H9 (cell line): ENCODE data around the gene USP5. TPM values are rescaled to one million over a fixed set of nuclear protein-coding genes. Genes with fewer than 3 reads are reported as not detected.
"Not testable (repeated sequence)": the region's sequence is repeated elsewhere in the genome, so short reads cannot be mapped to it uniquely, and the experiment has no call there.

Experiments
- DNase-seq: peaks from one replicate; pipeline ENCODE4 v3.0.0-alpha.2; 2017
- H2AFZ ChIP-seq: one replicate; pipeline ENCODE4 v1.6.1; 2013; ENCODE audit warnings: mild to moderate bottlenecking, low read length, control low read depth, moderate library complexity
- H2AK5ac ChIP-seq: 2 replicates; pipeline ENCODE4 v1.6.1; 2013; ENCODE audit warnings: low read length, control low read depth, mixed read lengths; ENCODE audit not compliant: insufficient read length
- H2BK120ac ChIP-seq: one replicate; pipeline ENCODE4 v1.6.1; 2013; ENCODE audit warnings: low read depth, mild to moderate bottlenecking, low read length, control low read depth, inconsistent platforms; ENCODE audit not compliant: poor library complexity, severe bottlenecking
- H2BK12ac ChIP-seq: 2 replicates; pipeline ENCODE4 v1.6.1; 2013; ENCODE audit warnings: low read length, control low read depth, mixed read lengths, low read depth; ENCODE audit not compliant: insufficient read length
- H2BK15ac ChIP-seq: 2 replicates; pipeline ENCODE4 v1.6.1; 2013; ENCODE audit warnings: low read depth, low read length, control low read depth
- H2BK20ac ChIP-seq: one replicate; pipeline ENCODE4 v1.6.1; 2013; ENCODE audit warnings: low read depth, mild to moderate bottlenecking, low read length, control low read depth, inconsistent platforms; ENCODE audit not compliant: poor library complexity, severe bottlenecking
- H2BK5ac ChIP-seq: 2 replicates; pipeline ENCODE4 v1.6.1; 2013; ENCODE audit warnings: low read length, control low read depth, mixed read lengths; ENCODE audit not compliant: insufficient read length
- H3K14ac ChIP-seq: 2 replicates; pipeline ENCODE4 v1.6.1; 2013; ENCODE audit warnings: low read length, control low read depth; ENCODE audit not compliant: insufficient read depth
- H3K18ac ChIP-seq: 2 replicates; pipeline ENCODE4 v1.6.1; 2013; ENCODE audit warnings: low read depth, mild to moderate bottlenecking, mixed read lengths, low read length, control low read depth; ENCODE audit not compliant: insufficient read length
- H3K23ac ChIP-seq: 2 replicates; pipeline ENCODE4 v1.6.1; 2013; ENCODE audit warnings: low read length, control low read depth, mixed read lengths, low read depth; ENCODE audit not compliant: insufficient read length
- H3K23me2 ChIP-seq: 2 replicates; pipeline ENCODE4 v1.6.1; 2013; ENCODE audit warnings: low read depth, mild to moderate bottlenecking, mixed read lengths, low read length, control low read depth; ENCODE audit not compliant: insufficient read length, poor library complexity, severe bottlenecking
- H3K27ac ChIP-seq: 2 replicates; pipeline ENCODE4 v1.5.1; 2013; ENCODE audit warnings: low read length, control low read depth, mixed read lengths, low read depth; ENCODE audit not compliant: insufficient read length
- H3K27me3 ChIP-seq: 2 replicates; pipeline ENCODE4 v1.6.1; 2013; ENCODE audit warnings: low read length, control low read depth, inconsistent platforms; ENCODE audit not compliant: insufficient read depth
- H3K4ac ChIP-seq: 2 replicates; pipeline ENCODE4 v1.6.1; 2013; ENCODE audit warnings: low read depth, mild to moderate bottlenecking, control low read depth, inconsistent platforms, low read length, moderate library complexity
- H3K4me1 ChIP-seq: 2 replicates; pipeline ENCODE4 v1.6.1; 2013; ENCODE audit warnings: low read length, control low read depth, inconsistent platforms; ENCODE audit not compliant: insufficient read depth
- H3K4me2 ChIP-seq: 2 replicates; pipeline ENCODE4 v1.6.1; 2013; ENCODE audit warnings: low read length, control low read depth, mixed read lengths; ENCODE audit not compliant: insufficient read length, insufficient read depth
- H3K56ac ChIP-seq: 2 replicates; pipeline ENCODE4 v1.6.1; 2013; ENCODE audit warnings: low read depth, mild to moderate bottlenecking, mixed read lengths, low read length, control low read depth; ENCODE audit not compliant: insufficient read length
- H3K79me1 ChIP-seq: 2 replicates; pipeline ENCODE4 v1.6.1; 2013; ENCODE audit warnings: low read depth, mild to moderate bottlenecking, moderate library complexity, low read length, control low read depth, inconsistent platforms; ENCODE audit not compliant: insufficient read depth, poor library complexity, severe bottlenecking
- H3K79me2 ChIP-seq: 2 replicates; pipeline ENCODE4 v1.6.1; 2013; ENCODE audit warnings: low read length, control low read depth, inconsistent platforms; ENCODE audit not compliant: insufficient read depth
- H3K9ac ChIP-seq: 2 replicates; pipeline ENCODE4 v1.6.1; 2013; ENCODE audit warnings: low read length, control low read depth, mixed read lengths; ENCODE audit not compliant: insufficient read length; ENCODE audit errors: extremely low read depth
- H3K9me3 ChIP-seq: one replicate; pipeline ENCODE4 v1.6.1; 2013; ENCODE audit warnings: low read depth, low read length, inconsistent platforms; ENCODE audit not compliant: control insufficient read depth
- H3T11ph ChIP-seq: one replicate; pipeline ENCODE4 v1.6.1; 2013; ENCODE audit warnings: mild to moderate bottlenecking, low read length, control low read depth, inconsistent platforms
- H4K20me1 ChIP-seq: one replicate; pipeline ENCODE4 v1.6.1; 2013; ENCODE audit not compliant: control insufficient read depth, insufficient read length, insufficient read depth
- H4K5ac ChIP-seq: 2 replicates; pipeline ENCODE4 v1.6.1; 2013; ENCODE audit warnings: low read depth, mild to moderate bottlenecking, mixed read lengths, low read length, control low read depth; ENCODE audit not compliant: insufficient read length
- H4K8ac ChIP-seq: replicated peaks from 2 replicates; pipeline ENCODE4 v1.6.1; 2013; ENCODE audit warnings: low read length, control low read depth, mixed read lengths, low read depth; ENCODE audit not compliant: insufficient read length
- H4K91ac ChIP-seq: 2 replicates; pipeline ENCODE4 v1.6.1; 2013; ENCODE audit warnings: low read depth, mild to moderate bottlenecking, moderate library complexity, mixed read lengths, low read length, control low read depth; ENCODE audit not compliant: insufficient read length
- H3K27ac Mint-ChIP-seq, 3 experiments: 2 replicates in 2 of 3; 3 replicates in 1 of 3; pipeline ENCODE4 v1.8.0; 2020 to 2021; ENCODE audit warnings: mixed read lengths in 3 of 3, mild to moderate bottlenecking in 1 of 3, moderate library complexity in 1 of 3
- H3K27me3 Mint-ChIP-seq: 2 replicates; pipeline ENCODE4 v1.8.0; 2021; ENCODE audit warnings: low read depth, mild to moderate bottlenecking, moderate library complexity, mixed read lengths
- H3K36me3 Mint-ChIP-seq, 3 experiments: 2 replicates in 2 of 3; 3 replicates in 1 of 3; pipeline ENCODE4 v1.8.0; 2020 to 2021; ENCODE audit warnings: low read depth in 3 of 3, mixed read lengths in 3 of 3; ENCODE audit not compliant: insufficient read depth in 1 of 3
- H3K4me1 Mint-ChIP-seq, 2 experiments: 2 replicates each; pipeline ENCODE4 v1.8.0; 2020; ENCODE audit warnings: mixed read lengths in 2 of 2
- H3K4me3 Mint-ChIP-seq, 2 experiments: 2 replicates in 1 of 2; 3 replicates in 1 of 2; pipeline ENCODE4 v1.8.0; 2020 to 2021; ENCODE audit warnings: mild to moderate bottlenecking in 2 of 2, mixed read lengths in 2 of 2, moderate library complexity in 1 of 2
- H3K9me3 Mint-ChIP-seq, 2 experiments: 2 replicates in 1 of 2; 3 replicates in 1 of 2; pipeline ENCODE4 v1.8.0; 2020; ENCODE audit warnings: mild to moderate bottlenecking in 2 of 2, mixed read lengths in 2 of 2, moderate library complexity in 1 of 2
- CTCF ChIP-seq: fragments of 200-600 bp; sonication (generic); conservative IDR thresholded peaks from 3 replicates; pipeline ENCODE4 v1.8.0; 2021; ENCODE audit warnings: antibody characterized with exemption, mild to moderate bottlenecking
- WGBS: extraction: QIAGEN DNeasy Blood & Tissue Kit; methylation state at CpG from one replicate; pipeline ENCODE4 v1.1.7; 2013; ENCODE audit warnings: missing lambda C conversion rate, low lambda C conversion rate, mixed read lengths; ENCODE audit not compliant: insufficient read length; ENCODE audit errors: extremely low coverage; 5-methylcytosine and 5-hydroxymethylcytosine counted together
- total RNA-seq: library from RNA; stranded (reverse); gene quantifications from 2 replicates; pipeline ENCODE4 v1.2.1, GENCODE V29; 2021

USP5 gene
- total RNA-seq, 1 experiment from 2014 or later, result 143 TPM

- Histone ChIP-seq H3K4me1 (peaks cover 2% of the 10 kb centered on the region; the same call in 1 of the 2 replicates), H4K8ac (no peak overlapping the region), H2AK5ac (no peak overlapping the region), H4K5ac (no peak overlapping the region), H2BK12ac (no peak overlapping the region), H3K4me2 (no peak overlapping the region), H3K27me3 (no peaks in the 10 kb centered on the region), H3K4ac (no peak overlapping the region), H3K23ac (no peak overlapping the region), H2BK15ac (no peak overlapping the region), H3K23me2 (no peaks in the 10 kb centered on the region), H3K79me1 (no peaks in the 10 kb centered on the region), H3K79me2 (no peaks in the 10 kb centered on the region), H4K20me1 (no peaks in the 10 kb centered on the region), H4K91ac (no peak overlapping the region), H3K9me3 (no peaks in the 10 kb centered on the region), H3K56ac (no peak overlapping the region), H3K18ac (no peak overlapping the region), H3K27ac (no peak overlapping the region), H2BK120ac (no peak overlapping the region), H3T11ph (no peak overlapping the region), H3K9ac (no peak overlapping the region), H2BK5ac (no peak overlapping the region), H2AFZ (no peak overlapping the region), H2BK20ac (no peak overlapping the region), H3K14ac (no peak overlapping the region)
- peak overlapping the region in 2 of 3 experiments; percentile 94; a peak in 4 of 7 replicates for H3K27ac Mint-ChIP-seq
- peak; percentile 55 for DNase-seq
- no peak overlapping the region for H3K4me3 Mint-ChIP-seq
- peaks cover 29 to 40% of the 10 kb centered on the region in 2 experiments for H3K4me1 Mint-ChIP-seq
- no peaks in the 10 kb centered on the region for H3K27me3 Mint-ChIP-seq
- peaks cover 0 to 32% (median 30%) of the 10 kb centered on the region in 3 experiments; a peak in 4 of 7 replicates for H3K36me3 Mint-ChIP-seq
- no CpG with 5 or more reads among the region's 22 CpGs for WGBS
- H3K9me3 Mint-ChIP-seq, result no peaks in the 10 kb centered on the region; a peak in 1 of 5 replicates
- no peak for TF ChIP-seq CTCF
Measured at GRCh38 chr12:6884539-6884938, 32.6 kb downstream of the USP5 start.

- not testable (repeated sequence) for H3K9me3 Mint-ChIP-seq, H4K20me1 ChIP-seq, H4K5ac ChIP-seq, H3K14ac ChIP-seq, H3K4ac ChIP-seq, H3K18ac ChIP-seq, H2BK120ac ChIP-seq, H3K27me3 ChIP-seq, H3K79me2 ChIP-seq, H3K79me1 ChIP-seq, H3K56ac ChIP-seq, H2BK5ac ChIP-seq, H3K23ac ChIP-seq, H4K8ac ChIP-seq, H2BK12ac ChIP-seq, H3K4me2 ChIP-seq, DNase-seq, H3K9me3 ChIP-seq, H3K4me1 ChIP-seq, H3K23me2 ChIP-seq, H2BK20ac ChIP-seq, H2BK15ac ChIP-seq, H3K9ac ChIP-seq, H2AK5ac ChIP-seq, H3K27me3 Mint-ChIP-seq, H3K27ac ChIP-seq, H4K91ac ChIP-seq, H3T11ph ChIP-seq, H2AFZ ChIP-seq
- Mint-ChIP-seq H3K4me3 (peak overlapping the region; percentile 43 to 67; a peak in 4 of 5 replicates), H3K4me1 (peaks cover 36 to 47% of the 10 kb centered on the region in 2 experiments), H3K36me3 (peaks cover 0 to 38% (median 34%) of the 10 kb centered on the region in 3 experiments; a peak in 4 of 7 replicates), H3K27ac (peak overlapping the region; percentile 90 to 99 (median 93); a peak in 6 of 7 replicates)
- no CpG with 5 or more reads among the region's 15 CpGs for WGBS
Measured at GRCh38 chr12:6886206-6886999, 34.5 kb downstream of the USP5 start.
